Mesenteric fat pad (tissue), 1 donor: ENCODE results near the gene MYO16. TPM values are rescaled to one million over a fixed set of nuclear protein-coding genes. Genes with fewer than 3 reads are reported as not detected.

ENCODE experiments used
- DNase-seq: peaks from one replicate; pipeline ENCODE4 v3.0.0-alpha.2; 2020; ENCODE audit warnings: low spot score
- total RNA-seq: library from RNA; stranded (reverse); fragmentation: NEBNext Ultra II Directional; extraction: Animal tissue kit (Norgen Biotek cat#: 25700); gene quantifications from one replicate; pipeline ENCODE4 v1.2.1, GENCODE V29; 2021
- donor health status: DM: yes; HTN: yes; CAD: no.

MYO16 gene
- total RNA-seq, 1 donor from 2014 or later: 0.67 TPM

DNA sequence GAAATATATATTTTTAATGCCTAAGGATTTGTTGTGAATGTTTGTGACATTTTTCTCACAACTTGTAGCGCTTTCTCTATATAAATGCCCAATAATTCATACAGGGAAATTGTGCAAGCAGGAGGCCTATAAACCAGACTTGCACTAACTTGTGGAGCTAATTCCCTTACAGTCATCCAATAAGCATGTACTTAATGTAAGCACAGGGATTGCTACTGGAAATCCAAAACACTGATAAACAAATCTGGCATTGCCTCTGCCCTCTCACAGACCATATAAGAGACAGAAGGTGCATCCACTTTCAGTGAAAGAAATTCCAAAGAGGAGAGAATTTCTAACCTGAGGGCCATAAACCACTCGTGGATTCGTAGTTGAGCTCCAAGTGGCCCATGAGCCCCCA lies 518.8 kb downstream of the MYO16 start:
- DNase-seq: no peak

DNA sequence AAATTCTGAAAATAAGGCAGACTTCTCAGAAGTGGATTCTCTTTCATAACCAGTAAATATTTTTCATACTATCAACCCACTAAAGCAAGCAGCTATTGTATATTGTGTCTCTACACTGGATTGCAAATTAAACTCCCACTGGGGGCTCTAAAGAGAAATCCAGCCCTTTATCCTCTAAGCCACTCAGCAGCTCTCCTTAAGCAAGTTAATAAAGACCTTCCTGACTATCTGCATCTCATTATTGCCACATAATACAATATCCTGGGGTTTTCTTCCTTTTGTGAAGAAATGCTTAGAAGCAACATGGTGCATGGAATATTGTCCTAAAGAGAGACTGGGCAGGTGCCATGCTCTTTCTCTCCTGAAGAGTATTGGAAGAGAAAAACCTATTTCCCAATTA lies 521.3 kb downstream of the MYO16 start:
- DNase-seq: no peak

DNA sequence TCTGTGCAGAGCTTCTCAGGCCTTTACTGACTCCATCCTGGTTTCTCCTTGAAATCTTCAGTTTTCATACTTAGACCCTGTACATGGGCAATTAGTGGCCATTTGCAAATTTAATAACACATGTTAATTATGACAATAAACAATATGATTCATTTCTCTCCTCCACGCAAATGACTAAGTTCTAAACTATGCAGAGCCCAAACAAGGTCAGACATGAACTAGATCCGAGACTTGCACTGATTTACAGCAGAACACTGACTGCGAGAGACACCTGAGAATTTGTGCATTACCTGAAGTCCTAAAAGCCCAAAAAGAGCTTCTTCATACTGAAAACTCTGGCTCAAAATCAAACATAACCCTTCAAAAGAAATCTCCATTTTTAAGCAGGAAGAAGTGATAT lies 521.8 kb downstream of the MYO16 start:
- no peak for DNase-seq

DNA sequence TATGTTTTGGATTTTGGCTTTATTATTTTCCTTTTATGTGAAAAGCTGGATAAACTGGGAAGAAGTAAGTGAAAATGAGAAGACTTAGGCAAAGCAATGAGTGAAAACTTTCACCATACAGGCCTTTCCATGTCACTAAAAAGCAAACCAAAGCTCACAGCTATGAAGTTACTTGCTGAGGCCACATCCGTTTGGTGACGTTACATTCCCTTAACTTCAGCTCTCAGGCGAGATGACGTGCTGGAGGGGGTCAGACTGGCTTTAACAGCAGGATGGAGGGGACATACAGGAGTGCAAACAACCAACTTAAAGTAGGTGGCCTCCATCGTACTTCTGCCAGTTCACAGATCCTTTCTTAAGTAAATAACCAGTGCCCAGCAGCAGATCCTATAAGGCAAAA lies 522.3 kb downstream of the MYO16 start:
- no peak for DNase-seq

DNA sequence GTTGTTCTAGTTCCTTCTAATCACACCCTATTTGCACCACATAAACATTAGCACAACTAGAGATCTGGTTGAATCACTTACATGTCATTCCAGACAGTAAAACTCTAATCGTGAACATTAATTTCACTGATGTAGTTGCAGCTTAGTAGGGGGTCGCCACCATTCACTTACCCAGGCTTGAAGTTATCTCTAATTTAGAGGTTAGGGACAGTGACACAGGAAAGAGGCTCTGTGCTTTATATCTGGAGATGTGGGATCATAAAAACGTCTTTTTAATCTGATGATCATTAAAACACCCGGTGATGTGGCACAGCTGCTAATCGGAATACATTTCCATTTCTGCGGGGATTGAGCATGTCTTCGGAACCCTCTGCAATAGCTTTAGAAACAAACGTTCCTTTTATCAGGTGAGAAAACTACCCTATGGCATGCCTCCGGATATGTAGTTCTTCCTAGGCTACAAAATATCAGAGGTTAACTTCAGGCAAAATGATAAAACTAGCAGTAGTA lies 523.0 kb downstream of the MYO16 start:
- DNase-seq: no peak

DNA sequence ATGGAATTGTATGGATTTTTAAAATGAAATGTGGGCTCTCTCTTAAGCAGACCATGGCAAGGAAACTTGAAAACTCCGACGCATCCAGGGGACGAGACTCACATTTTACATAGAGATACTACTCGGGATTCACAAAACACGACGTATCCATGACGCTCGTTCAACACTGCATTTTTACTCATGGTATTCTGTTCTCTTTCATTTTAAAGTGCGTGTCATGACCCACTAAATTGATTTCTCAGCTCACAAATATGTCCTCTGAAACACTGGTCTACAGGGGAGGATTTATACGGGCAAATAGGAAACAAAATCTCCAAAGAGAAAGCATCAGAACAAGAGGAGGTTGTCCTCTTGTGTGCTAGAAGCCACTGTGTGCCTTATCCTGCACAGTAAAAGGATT lies 523.5 kb downstream of the MYO16 start:
- no peak for DNase-seq

DNA sequence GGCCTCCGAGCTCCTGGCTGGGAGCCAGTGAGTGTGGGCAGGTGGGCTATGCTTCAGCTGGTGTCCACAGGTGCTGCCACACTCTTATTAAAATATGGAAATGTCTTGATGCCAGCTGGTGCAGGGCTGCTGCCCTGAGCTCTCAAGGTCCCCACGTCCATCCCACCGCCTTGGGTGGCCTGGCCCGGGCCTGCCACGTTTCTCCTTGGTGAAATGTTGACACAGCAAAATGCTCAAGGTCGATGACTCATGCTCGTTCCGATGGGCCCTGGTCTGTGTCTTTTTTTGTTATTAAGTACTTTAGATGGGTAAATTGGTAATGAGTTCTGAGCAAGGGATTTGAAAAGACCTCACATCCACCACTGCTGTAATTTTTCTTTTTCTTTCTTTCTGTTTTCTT lies 524.7 kb downstream of the MYO16 start:
- DNase-seq: no peak

DNA sequence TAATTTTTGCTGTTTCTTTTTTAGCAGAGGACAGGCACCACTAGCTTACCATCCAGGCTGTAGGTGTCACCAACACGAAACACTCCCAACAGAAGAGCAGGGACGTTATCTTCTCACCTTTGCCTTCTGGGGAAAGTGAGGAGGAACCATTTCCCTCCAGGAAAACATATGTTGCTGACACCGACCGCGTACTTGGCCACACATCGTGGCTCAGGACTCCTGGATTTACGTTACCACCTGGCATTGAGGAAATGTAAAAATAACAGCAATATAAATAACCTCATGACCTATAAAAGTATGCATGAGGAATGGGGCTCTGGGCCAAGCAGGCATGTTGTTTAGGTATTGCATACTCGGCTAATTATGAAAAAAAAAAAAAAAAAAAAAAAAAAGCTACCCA lies 525.1 kb downstream of the MYO16 start:
- no peak for DNase-seq

DNA sequence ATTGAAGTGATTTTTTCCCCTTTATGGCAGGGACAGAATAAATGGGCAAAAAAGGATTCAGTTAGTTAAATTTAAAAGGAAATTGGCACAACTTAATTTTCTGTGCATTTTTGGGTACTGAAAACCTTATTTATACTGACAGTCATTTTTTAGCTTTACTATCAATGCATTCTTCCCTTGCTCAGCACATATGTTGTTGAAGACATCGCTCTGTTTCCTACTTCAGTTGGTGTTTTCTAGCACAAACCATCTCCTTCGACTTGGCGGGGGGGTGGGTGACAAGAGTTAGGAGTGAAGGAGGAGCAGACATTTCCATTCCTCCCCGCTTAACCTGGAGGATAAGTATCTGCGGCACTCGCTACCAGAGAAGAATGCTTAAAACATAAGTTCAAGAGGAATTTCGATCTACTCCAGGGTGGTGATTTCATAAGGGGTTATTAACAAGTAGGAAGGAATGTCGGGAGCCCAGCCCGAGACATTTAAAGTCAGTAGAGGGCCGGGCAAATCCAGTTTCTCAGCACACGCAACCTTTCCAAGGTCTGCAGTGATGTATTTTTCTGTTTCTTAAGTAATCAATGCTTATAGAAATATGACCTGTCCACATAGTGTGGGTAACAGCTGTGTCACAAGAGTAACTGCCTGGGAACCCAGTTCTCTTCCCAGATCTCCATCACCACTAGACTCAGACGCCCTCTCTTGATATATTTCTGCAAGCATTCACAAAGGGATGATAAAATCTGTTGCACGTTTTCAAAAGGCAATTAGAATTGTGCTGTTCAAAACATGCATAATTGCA lies 525.8 kb downstream of the MYO16 start:
- DNase-seq: no peak

DNA sequence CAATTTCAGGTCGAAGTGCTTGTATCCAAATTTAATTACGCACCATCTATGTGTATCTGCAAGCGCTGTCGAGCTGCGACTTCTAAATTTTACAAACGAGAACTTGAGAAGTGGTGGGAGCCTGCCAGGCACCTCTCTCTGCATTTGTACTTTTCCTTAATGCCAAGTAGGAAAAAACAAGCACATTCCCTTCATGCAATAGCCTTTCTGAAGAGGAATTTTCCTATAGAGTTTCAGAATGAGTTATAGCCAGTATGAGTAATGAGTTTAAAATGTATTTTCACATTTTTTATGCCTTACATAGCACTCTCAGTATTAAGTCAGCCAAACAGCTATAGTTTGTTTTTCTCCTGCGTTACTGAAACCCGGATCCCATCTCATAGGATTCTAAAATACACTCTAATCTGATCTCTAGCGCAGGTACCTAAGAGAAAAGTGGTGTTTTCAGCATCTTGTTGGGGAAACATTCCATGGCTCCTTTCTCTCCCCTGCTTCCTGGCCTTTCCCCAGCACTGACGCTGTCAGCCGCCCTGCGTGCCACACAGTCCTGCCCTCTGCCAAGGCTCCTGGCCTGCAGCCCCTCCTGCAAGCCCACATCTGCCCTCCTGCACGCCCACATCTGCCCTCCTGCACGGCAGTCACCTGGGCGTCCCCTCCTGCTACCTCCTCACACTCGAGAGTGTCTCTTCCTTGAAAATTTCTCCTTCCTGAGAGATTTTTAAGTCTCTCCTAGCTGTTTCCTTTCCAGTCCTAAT lies 526.9 kb downstream of the MYO16 start:
- DNase-seq: no peak

DNA sequence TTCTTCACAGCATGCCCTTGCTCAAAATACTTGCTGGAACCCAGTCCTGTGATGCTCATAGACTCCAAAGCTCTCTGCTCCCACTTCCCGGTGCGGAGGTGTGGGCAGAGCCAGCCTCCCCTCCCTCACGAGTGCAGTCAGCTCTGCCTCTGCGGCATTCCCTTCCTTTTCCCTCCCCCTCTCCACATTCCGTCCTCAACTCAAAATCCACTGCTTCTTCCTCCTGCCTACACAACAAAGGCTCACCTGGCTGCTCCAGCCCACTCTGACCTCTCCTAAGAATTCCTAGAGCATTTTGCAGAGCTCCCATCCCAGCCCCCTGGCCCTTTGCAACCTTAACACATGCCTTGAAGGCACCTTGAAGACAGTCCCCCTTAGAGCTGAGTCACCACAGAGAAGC lies 527.9 kb downstream of the MYO16 start:
- no peak for DNase-seq

DNA sequence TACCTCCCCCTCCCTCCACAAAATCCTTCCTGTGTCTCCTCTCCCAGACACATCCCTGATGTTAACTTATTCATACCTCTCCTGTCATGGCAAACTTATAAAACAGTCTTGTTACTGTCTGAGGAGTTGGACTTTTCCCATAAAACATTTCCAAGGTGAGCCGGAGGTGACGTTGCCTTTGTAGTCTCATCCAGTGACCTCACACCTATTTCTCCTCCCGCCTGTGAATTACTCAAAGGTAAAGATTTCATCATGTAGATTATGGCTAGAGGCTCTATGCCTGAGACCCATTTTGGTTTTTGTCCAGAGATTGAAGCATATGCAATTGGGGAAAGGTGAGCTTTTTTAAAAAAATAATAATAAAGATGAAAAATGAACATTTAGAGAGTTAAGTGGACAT lies 529.0 kb downstream of the MYO16 start:
- no peak for DNase-seq

DNA sequence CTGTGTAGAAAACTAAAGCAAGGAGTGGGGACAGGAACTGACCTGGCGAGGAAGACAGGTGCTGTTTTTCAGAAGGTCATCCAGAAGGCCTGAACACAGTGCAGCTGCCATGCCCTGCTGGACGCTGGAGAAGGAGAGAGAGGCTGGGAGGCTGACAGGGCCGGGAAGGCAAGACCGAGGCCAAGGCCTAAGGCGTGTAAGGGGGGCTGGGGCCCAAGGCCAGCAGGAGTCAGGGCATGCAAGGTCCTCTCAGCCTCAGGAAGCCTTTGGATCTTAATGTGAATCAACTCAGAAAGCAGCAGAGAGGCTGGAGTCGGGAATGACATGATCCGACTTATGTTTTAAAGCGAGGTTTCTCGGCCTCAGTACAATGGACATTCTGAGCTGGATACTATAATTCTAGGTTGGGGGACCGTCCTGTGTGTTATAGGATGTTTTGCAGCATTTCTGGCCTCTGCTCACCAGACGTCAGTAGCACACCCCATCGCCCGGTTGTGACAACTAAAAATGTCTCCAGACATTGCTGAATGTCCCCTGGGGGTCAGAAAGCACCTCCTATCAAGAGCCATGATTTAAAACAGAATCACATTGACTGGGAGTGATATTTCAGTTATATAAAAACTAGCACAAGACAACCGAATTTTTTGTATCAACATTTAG lies 530.4 kb downstream of the MYO16 start:
- no peak for DNase-seq

DNA sequence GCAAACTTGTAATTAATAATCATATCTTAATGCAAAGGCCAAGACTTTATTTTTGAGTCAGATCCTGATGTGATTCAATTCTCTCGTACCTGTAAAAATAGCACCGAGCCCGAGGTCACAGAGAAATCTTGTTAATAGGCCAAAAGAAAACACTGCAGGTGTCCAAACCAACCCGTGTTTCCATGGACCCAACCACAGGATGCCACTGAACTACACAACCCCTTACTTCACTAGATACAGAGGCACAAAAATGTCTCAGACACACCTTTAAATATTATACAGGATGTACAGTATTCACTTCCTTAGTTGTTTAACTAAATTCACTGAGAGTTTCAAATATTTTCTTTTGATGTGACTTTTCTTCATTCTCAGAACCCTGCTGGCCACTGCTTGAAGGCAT lies 530.9 kb downstream of the MYO16 start:
- no peak for DNase-seq

DNA sequence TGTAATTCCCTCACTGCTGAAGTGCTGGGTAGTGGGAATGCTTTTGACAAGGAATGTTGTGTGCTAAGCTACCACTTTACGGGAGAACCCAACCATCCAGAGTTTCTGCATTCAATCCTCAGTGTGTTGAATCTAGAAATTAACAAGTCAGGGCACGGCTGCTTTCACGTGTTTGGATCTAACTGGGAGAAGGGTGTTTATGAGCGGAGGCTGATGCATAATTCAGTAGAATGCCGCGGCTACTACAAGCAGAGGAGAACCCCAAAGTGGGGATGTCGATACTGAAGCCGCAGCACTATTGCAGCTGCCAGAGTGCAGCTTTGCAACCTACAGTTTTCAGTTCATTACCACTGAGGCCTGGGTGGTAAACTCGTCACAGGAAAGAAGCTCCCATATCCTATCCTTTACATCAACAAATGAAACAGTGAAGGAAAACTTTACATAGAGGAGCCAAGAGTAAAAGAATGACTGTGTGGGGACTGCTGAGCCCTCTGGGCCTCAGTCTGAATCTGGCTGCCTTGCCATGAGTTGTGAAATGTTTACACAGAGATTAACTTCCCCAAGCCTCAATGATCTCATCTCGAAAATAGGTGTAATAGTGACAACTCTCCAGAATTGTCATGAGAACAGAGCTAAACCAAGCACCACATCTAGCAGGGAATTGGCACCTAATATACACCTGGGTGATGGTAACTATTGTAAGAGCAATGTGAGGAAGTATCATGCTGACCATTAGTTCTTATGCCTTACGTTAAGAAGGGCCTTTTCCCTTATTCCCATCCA lies 531.7 kb downstream of the MYO16 start:
- DNase-seq: no peak

DNA sequence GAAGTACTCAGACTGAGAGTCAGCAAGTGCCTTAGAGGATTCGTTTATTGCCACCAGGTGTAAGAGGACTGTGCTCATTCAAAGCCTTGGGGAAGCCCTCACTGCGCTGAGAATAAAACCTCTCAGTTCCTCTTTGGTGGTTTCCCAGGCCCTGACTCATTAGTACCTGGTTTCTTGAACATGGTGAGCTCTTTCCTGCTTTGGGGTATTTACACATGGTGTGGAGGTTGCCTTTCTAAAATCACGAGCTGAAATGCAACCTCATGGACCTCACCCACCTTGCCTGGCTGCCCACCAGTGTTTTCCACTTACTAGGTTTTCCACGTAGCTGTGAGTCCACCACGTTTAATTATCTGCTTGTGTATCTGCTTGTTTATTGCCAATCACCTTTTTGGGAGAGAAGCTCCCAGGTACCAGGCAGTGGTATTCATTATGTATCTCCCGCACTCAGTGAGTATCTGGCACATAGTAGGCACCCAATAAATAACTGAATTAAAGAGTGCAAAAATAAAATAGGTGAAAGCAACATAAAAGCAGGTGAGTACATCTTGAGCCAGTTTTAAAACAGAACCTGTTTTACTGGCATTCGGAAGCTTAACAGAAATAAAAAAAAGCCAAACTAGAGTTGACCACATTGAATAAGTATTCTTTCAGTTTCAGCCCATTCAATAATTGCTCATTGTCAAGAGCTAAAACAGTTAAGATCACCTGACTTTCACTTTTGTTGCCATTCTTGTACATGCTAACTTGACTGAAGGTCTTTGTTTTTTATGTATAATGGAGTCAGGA lies 533.0 kb downstream of the MYO16 start:
- DNase-seq: no peak

DNA sequence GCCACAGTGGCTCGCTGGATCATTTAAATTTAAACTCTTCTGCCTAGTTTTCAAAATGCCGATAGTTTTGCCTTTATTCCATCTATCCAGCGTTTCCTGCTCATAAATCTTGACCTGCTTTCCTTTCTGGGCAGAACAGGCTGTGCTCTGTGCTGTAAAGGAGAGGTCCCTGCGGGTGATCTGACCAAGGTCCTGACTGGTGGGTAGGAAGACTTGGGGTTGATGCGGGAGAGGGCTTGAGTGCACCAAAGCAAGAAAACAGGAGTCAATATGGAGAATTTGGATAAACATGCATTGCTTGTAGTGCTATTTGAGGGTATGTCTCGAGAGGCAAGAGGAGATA lies 533.6 kb downstream of the MYO16 start:
- no peak for DNase-seq

DNA sequence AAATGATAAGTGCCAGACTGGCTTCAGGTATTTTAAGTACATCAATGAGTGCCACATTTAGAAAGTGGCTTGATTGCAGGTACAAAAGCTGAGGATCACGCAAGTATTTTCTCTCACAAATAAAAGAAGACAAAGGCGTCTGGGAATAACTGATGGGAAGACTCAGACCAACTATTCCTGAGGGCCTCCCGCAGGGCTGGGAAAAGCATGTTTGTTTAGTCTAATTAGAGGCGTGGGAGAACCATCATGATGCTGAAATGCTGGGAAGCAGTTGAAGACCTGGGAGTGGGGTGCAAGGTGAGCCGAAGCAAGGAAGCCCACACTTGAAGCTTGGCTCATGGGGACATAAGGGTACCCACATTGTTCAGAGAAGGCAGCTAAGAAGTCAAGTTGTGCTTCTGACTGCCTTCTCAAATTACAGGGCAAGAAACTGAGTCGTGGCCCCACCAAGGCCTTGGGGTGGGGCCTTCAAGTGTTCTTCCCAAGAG lies 536.0 kb downstream of the MYO16 start:
- DNase-seq: no peak

DNA sequence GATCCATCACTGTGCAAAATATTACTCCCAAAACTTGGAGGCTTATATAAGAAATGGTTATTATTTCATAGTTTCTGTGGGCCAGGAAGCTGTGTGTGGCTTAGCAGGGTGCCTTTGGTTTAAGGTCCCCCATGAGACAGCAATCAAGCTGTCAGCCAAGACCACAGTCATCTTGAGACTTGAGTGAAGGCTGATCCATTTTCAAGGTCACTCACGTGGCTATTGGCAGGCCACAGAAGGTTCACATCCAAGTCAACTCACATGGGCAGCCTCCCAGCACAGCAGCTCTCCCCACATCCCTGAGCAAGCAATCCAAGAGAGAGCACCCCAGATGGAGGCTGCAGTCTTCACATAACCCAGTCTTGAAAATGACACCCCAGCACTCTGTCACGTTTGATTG lies 537.4 kb downstream of the MYO16 start:
- no peak for DNase-seq

DNA sequence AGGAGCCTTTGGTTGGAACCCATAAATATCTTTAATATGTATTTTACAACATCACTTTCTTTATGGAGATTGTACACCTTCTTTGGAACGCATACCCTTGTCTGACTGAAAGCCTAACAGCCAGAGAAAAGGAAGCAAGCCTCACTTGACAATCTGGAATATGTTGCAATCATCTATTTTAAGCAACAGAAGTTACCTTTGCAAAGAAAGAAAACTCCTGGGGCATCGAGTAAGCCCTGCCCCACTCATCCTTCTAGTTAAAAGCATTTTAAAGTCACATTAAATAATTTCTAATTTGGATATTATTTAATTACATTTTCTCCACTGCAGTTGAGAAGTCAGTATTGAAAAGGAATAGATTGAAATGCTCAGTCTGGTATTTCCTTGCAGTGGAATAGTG lies 542.7 kb downstream of the MYO16 start:
- no peak for DNase-seq

DNA sequence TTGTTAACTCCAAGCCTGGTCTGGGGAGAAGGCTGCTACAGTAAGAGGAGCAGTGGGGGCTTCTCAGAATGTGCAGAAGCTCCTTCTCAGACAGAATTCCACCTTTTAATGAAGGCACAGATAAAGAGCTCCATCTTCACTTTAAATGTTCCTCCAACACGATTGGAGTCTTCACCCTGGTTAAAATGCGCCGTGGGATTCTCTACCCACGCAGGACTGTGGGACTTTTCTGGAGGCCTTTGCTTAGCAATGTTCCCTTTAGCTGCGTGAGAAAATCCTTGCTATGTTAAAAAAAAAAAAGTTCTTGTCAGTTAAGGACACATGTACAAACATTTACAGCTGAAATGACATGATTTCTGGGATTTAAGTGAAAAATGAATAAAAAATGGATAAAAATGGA lies 546.3 kb downstream of the MYO16 start:
- no peak for DNase-seq
